HUES48 (cell line): ENCODE measurements around the gene GIPR.
A peak's percentile ranks its signal among the peaks of the same experiment; 100 is the strongest.

ENCODE experiments used
- H3K27ac ChIP-seq: one replicate; pipeline ENCODE4 v1.7.0; 2013; ENCODE audit warnings: low read depth, low read length, inconsistent platforms
- H3K27me3 ChIP-seq: 2 replicates; pipeline ENCODE4 v1.6.1; 2013; ENCODE audit warnings: mild to moderate bottlenecking, low read length; ENCODE audit not compliant: control insufficient read depth, insufficient read depth
- H3K36me3 ChIP-seq: 2 replicates; pipeline ENCODE4 v1.6.1; 2013; ENCODE audit warnings: low read length; ENCODE audit not compliant: control insufficient read depth, insufficient read depth
- H3K4me1 ChIP-seq: 2 replicates; pipeline ENCODE4 v1.6.1; 2013; ENCODE audit warnings: mild to moderate bottlenecking, low read length; ENCODE audit not compliant: control insufficient read depth, insufficient read depth
- H3K4me3 ChIP-seq: 2 replicates; pipeline ENCODE4 v1.5.1; 2013; ENCODE audit warnings: mild to moderate bottlenecking, low read depth, low read length
- H3K9ac ChIP-seq: 2 replicates; pipeline ENCODE4 v1.6.1; 2013; ENCODE audit warnings: mild to moderate bottlenecking, low read depth, low read length, moderate library complexity
- H3K9me3 ChIP-seq: 2 replicates; pipeline ENCODE4 v1.6.1; 2013; ENCODE audit warnings: low read length; ENCODE audit not compliant: control insufficient read depth, insufficient read depth

GIPR gene

GRCh38 chr19:45693106-45693788, 25.2 kb downstream of the GIPR start:
- H3K4me3 ChIP-seq, result peak overlapping the region; percentile 86
- peak overlapping the region; percentile 82 for H3K9ac ChIP-seq
- no peaks in the 10 kb centered on the region for H3K9me3 ChIP-seq
- no peaks in the 10 kb centered on the region for H3K27me3 ChIP-seq
- H3K27ac ChIP-seq, result peak overlapping the region; percentile 95
- 0 out of 2 replicates have a peak, but pooled peaks cover 4% of the 10 kb centered on the region for H3K4me1 ChIP-seq
- peaks cover 46% of the 10 kb centered on the region for H3K36me3 ChIP-seq

DNA sequence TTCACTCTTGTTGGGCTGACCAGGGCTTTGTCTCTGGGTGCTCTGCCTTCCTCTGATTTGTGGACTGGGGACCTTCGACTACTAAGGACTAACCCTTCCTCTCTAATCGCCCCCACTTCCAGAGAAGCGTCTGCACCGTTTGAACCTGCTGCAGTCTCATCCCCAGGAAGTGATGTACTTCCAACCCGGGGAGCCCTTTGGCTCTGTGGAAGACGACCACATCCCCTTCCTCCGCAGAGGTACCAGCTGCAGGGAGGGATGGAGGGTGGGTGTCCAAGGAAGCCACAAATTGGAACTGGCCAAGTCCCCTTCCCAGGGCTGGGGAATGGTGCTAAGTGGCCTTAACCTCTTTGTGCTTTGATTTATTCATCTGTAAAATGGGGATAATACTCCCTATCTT, 33.7 kb downstream of the GIPR start:
- Histone ChIP-seq H3K9me3 (no peaks in the 10 kb centered on the region), H3K36me3 (peaks cover 44% of the 10 kb centered on the region), H3K4me3 (no peak overlapping the region), H3K27ac (no peak overlapping the region), H3K27me3 (no peaks in the 10 kb centered on the region), H3K9ac (no peak overlapping the region), H3K4me1 (no peaks in the 10 kb centered on the region)

DNA sequence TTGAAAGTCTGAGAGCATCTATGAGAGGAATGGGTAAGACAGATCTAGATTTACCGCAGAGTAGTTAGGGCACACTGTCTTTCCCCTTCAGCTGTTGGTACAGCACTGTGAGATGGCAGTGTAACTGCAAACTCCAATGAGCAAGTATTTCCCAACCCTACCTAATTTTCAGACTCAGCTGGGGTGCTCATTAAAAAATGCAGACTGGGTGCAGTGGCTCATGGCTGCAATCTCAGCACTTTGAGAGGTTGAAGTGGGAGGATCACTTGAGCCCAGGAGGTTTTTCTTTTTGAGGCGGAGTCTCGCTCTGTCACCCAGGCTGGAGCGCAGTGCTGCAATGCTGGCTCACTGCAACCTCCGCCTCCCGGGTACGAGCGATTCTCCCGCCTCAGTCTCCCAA, 37.1 kb downstream of the GIPR start:
- Histone ChIP-seq H3K4me1 (no peaks in the 10 kb centered on the region), H3K9ac (no peak overlapping the region), H3K27me3 (no peaks in the 10 kb centered on the region), H3K9me3 (no peaks in the 10 kb centered on the region), H3K27ac (no peak overlapping the region), H3K36me3 (peaks cover 28% of the 10 kb centered on the region), H3K4me3 (no peak overlapping the region)

GRCh38 chr19:45705710-45706415, 37.8 kb downstream of the GIPR start:
- H3K4me3 ChIP-seq, result no peak overlapping the region
- no peak overlapping the region for H3K9ac ChIP-seq
- no peaks in the 10 kb centered on the region for H3K9me3 ChIP-seq
- no peaks in the 10 kb centered on the region for H3K27me3 ChIP-seq
- H3K27ac ChIP-seq, result no peak overlapping the region
- peaks cover 28% of the 10 kb centered on the region for H3K36me3 ChIP-seq
- no peaks in the 10 kb centered on the region for H3K4me1 ChIP-seq

DNA sequence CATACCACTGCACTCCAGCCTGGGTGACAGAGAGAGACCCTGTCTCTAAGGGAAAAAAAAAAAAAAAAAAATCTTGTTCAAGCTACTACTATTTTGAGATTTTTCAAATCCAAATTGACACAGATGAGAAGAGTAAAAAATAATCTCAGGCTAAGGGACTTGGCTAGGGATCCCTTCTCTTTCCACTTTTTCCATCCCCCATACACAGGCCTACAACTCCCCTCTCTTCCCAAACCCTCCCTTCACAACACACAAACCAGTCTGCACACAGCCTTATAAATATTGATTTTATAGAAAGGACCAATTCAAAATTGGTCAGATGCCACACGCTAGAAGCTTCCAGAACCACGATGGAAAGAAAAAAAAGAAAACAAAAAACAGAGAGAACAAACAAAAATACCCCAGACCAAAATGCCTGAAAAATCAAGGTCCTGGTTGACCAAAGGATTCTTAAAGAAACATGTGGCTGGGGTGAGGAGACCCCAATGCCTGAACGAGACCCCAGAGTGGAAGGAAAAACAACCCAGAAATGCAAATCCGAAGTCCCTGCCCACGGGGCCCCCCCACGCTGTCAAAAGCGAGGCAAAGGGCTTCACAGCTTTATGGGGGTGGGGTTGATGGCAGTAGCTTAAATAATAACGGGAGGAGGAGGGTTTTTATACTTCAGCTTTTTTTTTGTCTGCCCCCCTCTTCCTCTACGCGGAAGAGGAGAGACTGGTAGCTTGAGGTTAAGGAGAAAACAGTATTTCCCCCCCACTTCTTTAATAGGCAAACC, 42.5 kb downstream of the GIPR start:
- Histone ChIP-seq H3K27ac (no peak overlapping the region), H3K27me3 (no peaks in the 10 kb centered on the region), H3K9me3 (no peaks in the 10 kb centered on the region), H3K4me3 (no peak overlapping the region), H3K4me1 (no peaks in the 10 kb centered on the region; the same call in 1 of the 2 replicates), H3K36me3 (peaks cover 20% of the 10 kb centered on the region), H3K9ac (no peak overlapping the region)

- peaks cover 6% of the 10 kb centered on the region for H3K4me1 ChIP-seq
- H3K27ac ChIP-seq, result no peak overlapping the region
- no peak overlapping the region for H3K4me3 ChIP-seq
- H3K9me3 ChIP-seq, result no peaks in the 10 kb centered on the region
- H3K27me3 ChIP-seq, result no peaks in the 10 kb centered on the region
- no peak overlapping the region for H3K9ac ChIP-seq
- H3K36me3 ChIP-seq, result peaks cover 20% of the 10 kb centered on the region
Observed at GRCh38 chr19:45711851-45712698, 44.1 kb downstream of the GIPR start.

GRCh38 chr19:45712699-45713067, 44.7 kb downstream of the GIPR start:
- H3K27me3 ChIP-seq, result no peaks in the 10 kb centered on the region
- peaks cover 20% of the 10 kb centered on the region for H3K36me3 ChIP-seq
- no peaks in the 10 kb centered on the region for H3K9me3 ChIP-seq
- H3K4me3 ChIP-seq, result no peak overlapping the region
- peaks cover 6% of the 10 kb centered on the region for H3K4me1 ChIP-seq
- no peak overlapping the region for H3K27ac ChIP-seq
- H3K9ac ChIP-seq, result no peak overlapping the region

DNA sequence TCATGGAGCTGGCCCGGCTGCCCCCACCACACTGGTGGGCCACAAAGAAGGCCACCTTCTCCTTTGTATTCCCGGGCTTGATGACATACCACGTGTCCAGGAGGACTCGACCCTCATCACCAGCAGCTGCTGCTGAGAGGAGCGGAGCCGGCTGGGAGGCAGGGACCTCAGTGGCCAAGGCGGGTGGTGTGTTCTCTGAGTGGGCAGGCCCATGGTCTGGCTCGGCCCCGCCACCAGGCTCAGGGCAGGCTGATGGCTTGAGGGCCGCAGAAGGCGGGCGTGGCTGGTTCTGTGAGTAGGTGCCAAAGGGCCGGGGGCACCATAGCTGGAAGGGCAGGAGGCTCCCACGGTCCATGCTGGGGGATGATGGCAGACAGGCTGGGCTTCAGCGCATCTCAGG, 45.1 kb downstream of the GIPR start:
- H3K4me1 ChIP-seq, result peaks cover 10% of the 10 kb centered on the region

DNA sequence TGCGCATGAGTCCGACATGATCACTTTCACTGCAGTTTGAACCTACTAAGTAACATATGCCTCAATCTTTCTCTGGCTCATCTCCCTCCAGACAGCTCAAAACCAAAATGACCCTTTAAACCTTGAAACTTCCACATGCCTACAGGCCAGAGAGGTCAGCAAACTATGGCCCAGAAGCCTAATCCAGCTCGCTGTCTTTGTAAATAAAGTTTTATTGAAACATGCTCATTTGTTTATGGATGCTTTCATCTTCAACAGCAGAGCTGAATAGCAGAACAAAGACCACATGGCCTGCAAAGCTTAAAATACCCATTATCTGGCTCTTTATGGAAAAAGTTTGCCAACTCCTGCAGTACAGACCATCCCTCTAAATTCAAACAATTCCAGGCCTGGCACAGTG, 47.1 kb downstream of the GIPR start:
- Histone ChIP-seq H3K4me1 (peaks cover 15% of the 10 kb centered on the region), H3K9me3 (no peaks in the 10 kb centered on the region), H3K27me3 (no peaks in the 10 kb centered on the region), H3K4me3 (no peak overlapping the region), H3K27ac (peak overlapping the region; percentile 24), H3K36me3 (peaks cover 27% of the 10 kb centered on the region), H3K9ac (no peak overlapping the region)

More for the DNA sequence above, 45.1 kb downstream of the GIPR start:
- Histone ChIP-seq H3K27ac (no peak overlapping the region), H3K36me3 (peaks cover 20% of the 10 kb centered on the region), H3K9ac (no peak overlapping the region), H3K27me3 (no peaks in the 10 kb centered on the region), H3K4me3 (no peak overlapping the region), H3K9me3 (no peaks in the 10 kb centered on the region)

- H3K27ac ChIP-seq, result peak overlapping the region; percentile 76
- H3K9me3 ChIP-seq, result no peaks in the 10 kb centered on the region
- peaks cover 28% of the 10 kb centered on the region for H3K36me3 ChIP-seq
- peaks cover 15% of the 10 kb centered on the region for H3K4me1 ChIP-seq
- H3K27me3 ChIP-seq, result no peaks in the 10 kb centered on the region
- peak overlapping the region; percentile 87 for H3K4me3 ChIP-seq
- peak overlapping the region; percentile 91 for H3K9ac ChIP-seq
Observed at GRCh38 chr19:45716359-45717130, 48.5 kb downstream of the GIPR start.
